Osteoblast (primary cell): ENCODE data around the gene MMD. TPM values are rescaled to one million over a fixed set of nuclear protein-coding genes. Genes with fewer than 3 reads are reported as not detected.

Experiments
- DNase-seq: peaks from one replicate; pipeline ENCODE4 v3.0.0; 2011; ENCODE audit warnings: low spot score, mixed read lengths; ENCODE audit not compliant: insufficient read length; ENCODE audit errors: missing footprints
- H2AFZ ChIP-seq: 2 replicates; pipeline ENCODE4 v1.6.0; 2011; ENCODE audit warnings: mild to moderate bottlenecking, low read length
- H3K27ac ChIP-seq: 2 replicates; pipeline ENCODE4 v1.5.1; 2011; ENCODE audit warnings: mild to moderate bottlenecking, low read depth, low read length, moderate library complexity
- H3K27me3 ChIP-seq: 2 replicates; pipeline ENCODE4 v1.6.0; 2012; ENCODE audit warnings: mild to moderate bottlenecking, control low read depth, inconsistent platforms, low read length, moderate library complexity; ENCODE audit not compliant: insufficient read depth
- H3K36me3 ChIP-seq: 2 replicates; pipeline ENCODE4 v1.5.1; 2011; ENCODE audit warnings: mild to moderate bottlenecking, low read length, control low read depth, moderate library complexity; ENCODE audit not compliant: insufficient read depth
- H3K4me1 ChIP-seq: 2 replicates; pipeline ENCODE4 v1.5.1; 2011; ENCODE audit warnings: mild to moderate bottlenecking, low read length, control low read depth, moderate library complexity; ENCODE audit not compliant: insufficient read depth
- H3K4me2 ChIP-seq: 2 replicates; pipeline ENCODE4 v1.6.0; 2011; ENCODE audit warnings: mild to moderate bottlenecking, low read length; ENCODE audit not compliant: insufficient read depth
- H3K4me3 ChIP-seq: fragments of 200-600 bp; sonication (generic); 3 replicates; pipeline ENCODE4 v1.5.1; 2012; ENCODE audit warnings: mild to moderate bottlenecking, low read length, inconsistent platforms; ENCODE audit not compliant: insufficient read depth
- H3K79me2 ChIP-seq: 2 replicates; pipeline ENCODE4 v1.6.0; 2012; ENCODE audit warnings: mild to moderate bottlenecking, low read length, control low read depth, inconsistent platforms; ENCODE audit not compliant: insufficient read depth
- H3K9me3 ChIP-seq: 2 replicates; pipeline ENCODE4 v1.5.1; 2011; ENCODE audit warnings: low read depth, low read length, control low read depth
- H4K20me1 ChIP-seq: 2 replicates; pipeline ENCODE4 v1.6.0; 2012; ENCODE audit warnings: mild to moderate bottlenecking, low read length, control low read depth; ENCODE audit not compliant: insufficient read depth
- CTCF ChIP-seq: IDR thresholded peaks from 2 replicates; pipeline ENCODE4 v1.5.1; 2011; ENCODE audit warnings: mild to moderate bottlenecking, low read depth, low read length, moderate library complexity; ENCODE audit errors: extremely low read depth
- total RNA-seq: library from RNA; depleted of rRNA; stranded (reverse); fragments of >200 nt; gene quantifications from 2 replicates; pipeline ENCODE4 v1.2.3, GENCODE V29; 2012

The MMD gene
- total RNA-seq, 1 donor: 6.5 TPM

GRCh38 chr17:55395803-55396505 is 25.7 kb downstream of the MMD start:
- no peak overlapping the region for H3K4me3 ChIP-seq
- no peaks in the 10 kb centered on the region for H4K20me1 ChIP-seq
- H3K27me3 ChIP-seq: no peaks in the 10 kb centered on the region
- H3K4me1 ChIP-seq: no peaks in the 10 kb centered on the region
- no peak overlapping the region for H2AFZ ChIP-seq
- no peak overlapping the region for H3K27ac ChIP-seq
- no peak overlapping the region for H3K4me2 ChIP-seq
- H3K9me3 ChIP-seq: no peaks in the 10 kb centered on the region
- H3K36me3 ChIP-seq: peaks cover 6% of the 10 kb centered on the region
- DNase-seq: no peak
- TF ChIP-seq CTCF: no peak
- H3K79me2 ChIP-seq: no peaks in the 10 kb centered on the region

GRCh38 chr17:55394357-55395021 is 27.1 kb downstream of the MMD start:
- Histone ChIP-seq H3K4me3 (no peak overlapping the region), H3K27me3 (no peaks in the 10 kb centered on the region), H3K27ac (no peak overlapping the region), H2AFZ (no peak overlapping the region), H3K36me3 (no peaks in the 10 kb centered on the region), H4K20me1 (no peaks in the 10 kb centered on the region), H3K79me2 (no peaks in the 10 kb centered on the region), H3K9me3 (no peaks in the 10 kb centered on the region), H3K4me2 (no peak overlapping the region), H3K4me1 (no peaks in the 10 kb centered on the region)
- no peak for DNase-seq
- TF ChIP-seq CTCF: no peak

GRCh38 chr17:55391764-55392467 is 29.7 kb downstream of the MMD start:
- no peaks in the 10 kb centered on the region for H3K9me3 ChIP-seq
- H3K36me3 ChIP-seq: no peaks in the 10 kb centered on the region
- no peak for DNase-seq
- no peak overlapping the region for H3K4me2 ChIP-seq
- no peaks in the 10 kb centered on the region for H3K79me2 ChIP-seq
- no peak overlapping the region for H3K4me3 ChIP-seq
- H3K27ac ChIP-seq: no peak overlapping the region
- no peak overlapping the region for H2AFZ ChIP-seq
- no peaks in the 10 kb centered on the region for H3K27me3 ChIP-seq
- H4K20me1 ChIP-seq: no peaks in the 10 kb centered on the region
- no peak for TF ChIP-seq CTCF
- no peaks in the 10 kb centered on the region for H3K4me1 ChIP-seq

- TF ChIP-seq CTCF: no peak
- no peak overlapping the region for H3K27ac ChIP-seq
- no peaks in the 10 kb centered on the region for H3K36me3 ChIP-seq
- H3K27me3 ChIP-seq: no peaks in the 10 kb centered on the region
- no peak overlapping the region for H2AFZ ChIP-seq
- no peak overlapping the region for H3K4me2 ChIP-seq
- no peak overlapping the region for H3K4me3 ChIP-seq
- H3K9me3 ChIP-seq: no peaks in the 10 kb centered on the region
- no peaks in the 10 kb centered on the region for H3K79me2 ChIP-seq
- no peaks in the 10 kb centered on the region for H3K4me1 ChIP-seq
- H4K20me1 ChIP-seq: no peaks in the 10 kb centered on the region
- DNase-seq: no peak
These were observed 30.3 kb downstream of the MMD start for GRCh38 chr17:55391244-55391757.
